ENCODE results near the gene CFTR.
"Not testable (repeated sequence)": the region's sequence is repeated elsewhere in the genome, so short reads cannot be mapped to it uniquely, and the experiment has no call there.

The CFTR gene

DNA sequence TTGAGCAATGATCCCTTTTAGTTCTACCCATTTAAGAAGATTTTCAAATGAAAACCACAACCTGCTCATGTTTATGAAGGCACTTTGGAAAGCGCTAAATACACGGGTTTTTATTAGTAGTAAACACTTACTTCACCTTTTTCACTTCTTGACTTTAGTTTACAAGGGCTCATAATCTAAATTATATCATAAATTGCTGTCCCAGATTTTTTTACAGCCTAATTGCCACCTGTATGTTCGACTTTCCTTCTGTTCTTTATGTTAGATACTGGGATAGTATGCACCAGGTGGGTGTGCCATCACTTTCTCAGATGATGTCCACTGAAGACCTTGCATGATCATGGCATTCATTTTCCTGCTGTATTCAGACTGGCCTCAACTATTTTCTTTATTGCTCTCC is 22.5 kb downstream of the CFTR start:
- Histone ChIP-seq H3K27me3 (replicated peaks; ENCODE audit: insufficient read depth, low read length) (no peaks in the 10 kb centered on the region), H3K9me2 (replicated peaks; ENCODE audit: insufficient read depth, low read length) (no peaks in the 10 kb centered on the region), H3K4me2 (ENCODE audit: low read depth, low read length) (no peak overlapping the region), H3K79me2 (ENCODE audit: low read length) (no peaks in the 10 kb centered on the region), H4K20me1 (ENCODE audit: insufficient read depth, low read length) (no peaks in the 10 kb centered on the region), H3K36me3 (replicated peaks; ENCODE audit: insufficient read depth, low read length) (no peaks in the 10 kb centered on the region), H3K4me3 (ENCODE audit: low read length) (no peak overlapping the region), H3F3A (ENCODE audit: insufficient read depth, low read length) (no peaks in the 10 kb centered on the region), H3K9ac (ENCODE audit: low read length) (no peak overlapping the region), H3K4me1 (ENCODE audit: low read length) (no peaks in the 10 kb centered on the region), H2AFZ (ENCODE audit: low read length) (no peak overlapping the region), H3K27ac (ENCODE audit: low read length) (no peak overlapping the region), H3K9me3 (replicated peaks; ENCODE audit: insufficient read depth, low read length) (no peaks in the 10 kb centered on the region)
- DNase-seq, result no peak
- TF ChIP-seq EZH2phosphoT487 (IDR thresholded peaks at IDR 0.05; ENCODE audit: low read length) (no peak), EZH2 (optimal IDR thresholded peaks at IDR 0.05; ENCODE audit: low read depth, low read length) (no peak)
- TF ChIP-seq, protein P1, sequence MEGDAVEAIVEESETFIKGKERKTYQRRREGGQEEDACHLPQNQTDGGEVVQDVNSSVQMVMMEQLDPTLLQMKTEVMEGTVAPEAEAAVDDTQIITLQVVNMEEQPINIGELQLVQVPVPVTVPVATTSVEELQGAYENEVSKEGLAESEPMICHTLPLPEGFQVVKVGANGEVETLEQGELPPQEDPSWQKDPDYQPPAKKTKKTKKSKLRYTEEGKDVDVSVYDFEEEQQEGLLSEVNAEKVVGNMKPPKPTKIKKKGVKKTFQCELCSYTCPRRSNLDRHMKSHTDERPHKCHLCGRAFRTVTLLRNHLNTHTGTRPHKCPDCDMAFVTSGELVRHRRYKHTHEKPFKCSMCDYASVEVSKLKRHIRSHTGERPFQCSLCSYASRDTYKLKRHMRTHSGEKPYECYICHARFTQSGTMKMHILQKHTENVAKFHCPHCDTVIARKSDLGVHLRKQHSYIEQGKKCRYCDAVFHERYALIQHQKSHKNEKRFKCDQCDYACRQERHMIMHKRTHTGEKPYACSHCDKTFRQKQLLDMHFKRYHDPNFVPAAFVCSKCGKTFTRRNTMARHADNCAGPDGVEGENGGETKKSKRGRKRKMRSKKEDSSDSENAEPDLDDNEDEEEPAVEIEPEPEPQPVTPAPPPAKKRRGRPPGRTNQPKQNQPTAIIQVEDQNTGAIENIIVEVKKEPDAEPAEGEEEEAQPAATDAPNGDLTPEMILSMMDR (IDR thresholded peaks at IDR 0.05; ENCODE audit: low read length), result no peak

DNA sequence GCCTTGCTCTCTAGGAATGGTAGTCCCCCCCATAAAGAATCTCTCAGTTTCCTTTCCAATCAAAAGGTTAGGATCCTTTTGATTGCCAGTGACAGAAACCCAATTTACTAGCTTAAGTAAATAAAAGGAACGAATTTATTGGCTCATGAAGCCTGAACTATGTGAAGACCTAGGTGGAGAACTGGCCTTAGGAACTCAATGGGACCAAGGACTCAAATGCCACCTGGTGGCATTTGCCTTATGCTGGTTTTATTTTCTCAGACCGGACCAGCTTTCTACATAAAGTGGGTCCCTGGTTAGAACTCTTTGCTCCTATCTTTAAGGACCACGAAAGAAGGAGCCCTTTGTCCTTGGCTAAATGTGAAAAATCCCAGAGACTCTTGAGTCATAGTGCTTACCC is 25.4 kb downstream of the CFTR start:
- DNase-seq, result no peak
- H2AFZ ChIP-seq (ENCODE audit: low read length), result no peak overlapping the region
- no peak for TF ChIP-seq EZH2 (optimal IDR thresholded peaks at IDR 0.05; ENCODE audit: low read depth, low read length)
- TF ChIP-seq, protein P1 (IDR thresholded peaks at IDR 0.05; ENCODE audit: low read length), result no peak
- no peak for TF ChIP-seq EZH2phosphoT487 (IDR thresholded peaks at IDR 0.05; ENCODE audit: low read length)
- no peaks in the 10 kb centered on the region for H3F3A ChIP-seq (ENCODE audit: insufficient read depth, low read length)
- no peak overlapping the region for H3K27ac ChIP-seq (ENCODE audit: low read length)
- H3K9me3 ChIP-seq (replicated peaks; ENCODE audit: insufficient read depth, low read length), result no peaks in the 10 kb centered on the region
- H3K9ac ChIP-seq (ENCODE audit: low read length), result no peak overlapping the region
- no peaks in the 10 kb centered on the region for H3K36me3 ChIP-seq (replicated peaks; ENCODE audit: insufficient read depth, low read length)
- no peak overlapping the region for H3K4me3 ChIP-seq (ENCODE audit: low read length)
- H3K27me3 ChIP-seq (replicated peaks; ENCODE audit: insufficient read depth, low read length), result no peaks in the 10 kb centered on the region
- H3K79me2 ChIP-seq (ENCODE audit: low read length), result no peaks in the 10 kb centered on the region
- H3K4me1 ChIP-seq (ENCODE audit: low read length), result no peaks in the 10 kb centered on the region
- no peak overlapping the region for H3K4me2 ChIP-seq (ENCODE audit: low read depth, low read length)
- no peaks in the 10 kb centered on the region for H4K20me1 ChIP-seq (ENCODE audit: insufficient read depth, low read length)
- H3K9me2 ChIP-seq (replicated peaks; ENCODE audit: insufficient read depth, low read length), result no peaks in the 10 kb centered on the region

- H3K9me2 ChIP-seq (replicated peaks; ENCODE audit: insufficient read depth, low read length), result no peaks in the 10 kb centered on the region
- no peak for DNase-seq
Observed at GRCh38 chr7:117508676-117509075, 28.9 kb downstream of the CFTR start.

DNA sequence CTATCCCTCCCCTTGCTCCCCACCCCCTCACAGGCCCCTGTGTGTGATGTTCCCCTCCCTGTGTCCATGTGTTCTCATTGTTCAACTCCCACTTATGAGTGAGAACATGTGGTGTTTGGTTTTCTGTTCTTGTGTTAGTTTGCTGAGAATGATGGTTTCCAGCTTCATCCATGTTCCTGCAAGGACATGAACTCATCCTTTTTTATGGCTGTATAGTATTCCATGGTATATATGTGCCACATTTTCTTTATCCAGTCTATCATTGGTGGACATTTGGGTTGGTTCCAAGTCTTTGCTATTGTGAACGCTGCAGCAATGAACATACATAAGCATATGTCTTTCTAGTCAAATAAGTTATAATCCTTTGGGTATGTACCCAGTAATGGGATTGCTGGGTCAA is 37.4 kb downstream of the CFTR start:
- H2AFZ ChIP-seq (ENCODE audit: low read length); H3K9me3 ChIP-seq (replicated peaks; ENCODE audit: insufficient read depth, low read length); H3K4me2 ChIP-seq (ENCODE audit: low read depth, low read length); H3K79me2 ChIP-seq (ENCODE audit: low read length); H3K9me2 ChIP-seq (replicated peaks; ENCODE audit: insufficient read depth, low read length); H3K36me3 ChIP-seq (replicated peaks; ENCODE audit: insufficient read depth, low read length); H3F3A ChIP-seq (ENCODE audit: insufficient read depth, low read length); H3K9ac ChIP-seq (ENCODE audit: low read length); H3K27ac ChIP-seq (ENCODE audit: low read length); H3K4me1 ChIP-seq (ENCODE audit: low read length); H3K27me3 ChIP-seq (replicated peaks; ENCODE audit: insufficient read depth, low read length); H3K4me3 ChIP-seq (ENCODE audit: low read length); DNase-seq; H4K20me1 ChIP-seq (ENCODE audit: insufficient read depth, low read length): not testable (repeated sequence)

More at GRCh38 chr7:117508676-117509075, 28.9 kb downstream of the CFTR start:
- no peaks in the 10 kb centered on the region for H3K79me2 ChIP-seq (ENCODE audit: low read length)
- H3K4me1 ChIP-seq (ENCODE audit: low read length), result no peaks in the 10 kb centered on the region
- TF ChIP-seq, protein P1 (IDR thresholded peaks at IDR 0.05; ENCODE audit: low read length), result no peak
- TF ChIP-seq EZH2phosphoT487 (IDR thresholded peaks at IDR 0.05; ENCODE audit: low read length) (no peak), EZH2 (optimal IDR thresholded peaks at IDR 0.05; ENCODE audit: low read depth, low read length) (no peak)
- no peaks in the 10 kb centered on the region for H3K36me3 ChIP-seq (replicated peaks; ENCODE audit: insufficient read depth, low read length)
- no peak overlapping the region for H2AFZ ChIP-seq (ENCODE audit: low read length)
- H3K9ac ChIP-seq (ENCODE audit: low read length), result no peak overlapping the region
- no peak overlapping the region for H3K4me3 ChIP-seq (ENCODE audit: low read length)
- H3F3A ChIP-seq (ENCODE audit: insufficient read depth, low read length), result no peaks in the 10 kb centered on the region
- no peaks in the 10 kb centered on the region for H4K20me1 ChIP-seq (ENCODE audit: insufficient read depth, low read length)
- H3K9me3 ChIP-seq (replicated peaks; ENCODE audit: insufficient read depth, low read length), result no peaks in the 10 kb centered on the region
- H3K4me2 ChIP-seq (ENCODE audit: low read depth, low read length), result no peak overlapping the region
- no peaks in the 10 kb centered on the region for H3K27me3 ChIP-seq (replicated peaks; ENCODE audit: insufficient read depth, low read length)
- no peak overlapping the region for H3K27ac ChIP-seq (ENCODE audit: low read length)
